ENCODE data around the gene TTLL8. TPM values are rescaled to one million over a fixed set of nuclear protein-coding genes. Genes with fewer than 3 reads are reported as not detected.

The TTLL8 gene
- total and polyA plus RNA-seq, 4 donors: not detected

GRCh38 chr22:50072167-50072555, 14.1 kb upstream of the TTLL8 start:
- TF ChIP-seq FOXA2 (IDR thresholded peaks at IDR 0.05) (no peak), RXRA (IDR thresholded peaks at IDR 0.05) (no peak), ZBTB33 (IDR thresholded peaks at IDR 0.05) (no peak), TAF1 (conservative IDR thresholded peaks at IDR 0.05) (no peak), SP1 (IDR thresholded peaks at IDR 0.05) (no peak), HNF4A (conservative IDR thresholded peaks at IDR 0.05) (no peak)
- Histone ChIP-seq H3K4me3 (ENCODE audit: low read depth in 1 of 3, low read length in 3 of 3) (no peak overlapping the region), H3K36me3 (ENCODE audit: control insufficient read depth in 4 of 4, insufficient read depth in 3 of 4, low read depth in 1 of 4, low read length in 3 of 4) (no peaks in the 10 kb centered on the region), H3K9ac (ENCODE audit: low read depth in 1 of 2, low read length in 2 of 2) (no peak overlapping the region), H3K4me1 (ENCODE audit: control insufficient read depth in 4 of 4, insufficient read depth in 4 of 4, low read length in 3 of 4) (no peaks in the 10 kb centered on the region), H3K27me3 (ENCODE audit: control insufficient read depth in 4 of 4, insufficient read depth in 4 of 4, low read length in 3 of 4) (no peaks in the 10 kb centered on the region), H3K27ac (ENCODE audit: low read depth in 1 of 2, low read length in 2 of 2) (no peak overlapping the region), H3K9me3 (ENCODE audit: control insufficient read depth in 4 of 4, low read length in 3 of 4) (no peaks in the 10 kb centered on the region)
- DNase-seq (ENCODE audit: low spot score): no peak
- 90% methylated on average over 9 of the region's 9 CpGs for WGBS

GRCh38 chr22:50071432-50072166, 13.5 kb upstream of the TTLL8 start:
- Histone ChIP-seq H3K27me3 (ENCODE audit: control insufficient read depth in 4 of 4, insufficient read depth in 4 of 4, low read length in 3 of 4) (no peaks in the 10 kb centered on the region), H3K27ac (ENCODE audit: low read depth in 1 of 2, low read length in 2 of 2) (no peak overlapping the region), H3K36me3 (ENCODE audit: control insufficient read depth in 4 of 4, insufficient read depth in 3 of 4, low read depth in 1 of 4, low read length in 3 of 4) (no peaks in the 10 kb centered on the region), H3K9ac (ENCODE audit: low read depth in 1 of 2, low read length in 2 of 2) (no peak overlapping the region), H3K4me1 (ENCODE audit: control insufficient read depth in 4 of 4, insufficient read depth in 4 of 4, low read length in 3 of 4) (no peaks in the 10 kb centered on the region), H3K4me3 (ENCODE audit: low read depth in 1 of 3, low read length in 3 of 3) (no peak overlapping the region), H3K9me3 (ENCODE audit: control insufficient read depth in 4 of 4, low read length in 3 of 4) (no peaks in the 10 kb centered on the region)
- WGBS: 85% methylated on average over 14 of the region's 14 CpGs
- TF ChIP-seq RXRA (IDR thresholded peaks at IDR 0.05): no peak
- no peak for TF ChIP-seq YY1 (IDR thresholded peaks at IDR 0.05)
- TF ChIP-seq REST (IDR thresholded peaks at IDR 0.05): no peak
- no peak for TF ChIP-seq ATF3 (IDR thresholded peaks at IDR 0.05)
- no peak for TF ChIP-seq EGR1 (IDR thresholded peaks at IDR 0.05; ENCODE audit: low read depth in 2 of 2)
- no peak for TF ChIP-seq ZBTB33 (IDR thresholded peaks at IDR 0.05)
- no peak for TF ChIP-seq SP1 (IDR thresholded peaks at IDR 0.05)
- TF ChIP-seq FOXA1 (IDR thresholded peaks at IDR 0.05): no peak
- TF ChIP-seq TAF1 (conservative IDR thresholded peaks at IDR 0.05): no peak
- no peak for DNase-seq (ENCODE audit: low spot score)
